PFSK-1 (cell line): ENCODE data around the gene SBF1. TPM values are rescaled to one million over a fixed set of nuclear protein-coding genes. Genes with fewer than 3 reads are reported as not detected.

Experiments used
- FOXP2 ChIP-seq: optimal IDR thresholded peaks from 2 replicates; pipeline ENCODE3; 2011; ENCODE audit warnings: borderline replicate concordance, control low read depth, inconsistent platforms; ENCODE audit not compliant: insufficient read depth; ENCODE audit errors: extremely low read length, extremely low read depth
- POLR2AphosphoS5 ChIP-seq: IDR thresholded peaks from 2 replicates; pipeline ENCODE4 v1.6.1; 2012; ENCODE audit warnings: low read depth, mild to moderate bottlenecking, control low read depth, low read length, moderate library complexity
- SIN3A ChIP-seq: IDR thresholded peaks from 2 replicates; pipeline ENCODE4 v1.6.1; 2012; ENCODE audit warnings: mild to moderate bottlenecking, low read length, moderate library complexity, borderline replicate concordance; ENCODE audit not compliant: insufficient read depth
- TAF1 ChIP-seq: IDR thresholded peaks from 2 replicates; pipeline ENCODE4 v1.6.1; 2012; ENCODE audit warnings: low read length, control low read depth, borderline replicate concordance; ENCODE audit not compliant: insufficient read depth
- polyA plus RNA-seq: library from polyadenylated mRNA; unstranded; fragments of >200 nt; gene quantifications from one replicate; pipeline ENCODE4 v1.2.1, GENCODE V29; 2012; ENCODE audit warnings: low read depth, missing spikeins; ENCODE audit not compliant: insufficient read length
- TF ChIP-seq, protein P1 (sequence below), 2 experiments: IDR thresholded peaks; 2 replicates each; pipeline versions ENCODE4 v1.6.1 to v1.8.0; 2011 to 2012; ENCODE audit warnings: low read depth in 2 of 2, low read length in 2 of 2, control low read depth in 1 of 2, inconsistent platforms in 1 of 2, mild to moderate bottlenecking in 1 of 2, moderate library complexity in 1 of 2; ENCODE audit not compliant: insufficient read depth in 1 of 2

The SBF1 gene, protein sequence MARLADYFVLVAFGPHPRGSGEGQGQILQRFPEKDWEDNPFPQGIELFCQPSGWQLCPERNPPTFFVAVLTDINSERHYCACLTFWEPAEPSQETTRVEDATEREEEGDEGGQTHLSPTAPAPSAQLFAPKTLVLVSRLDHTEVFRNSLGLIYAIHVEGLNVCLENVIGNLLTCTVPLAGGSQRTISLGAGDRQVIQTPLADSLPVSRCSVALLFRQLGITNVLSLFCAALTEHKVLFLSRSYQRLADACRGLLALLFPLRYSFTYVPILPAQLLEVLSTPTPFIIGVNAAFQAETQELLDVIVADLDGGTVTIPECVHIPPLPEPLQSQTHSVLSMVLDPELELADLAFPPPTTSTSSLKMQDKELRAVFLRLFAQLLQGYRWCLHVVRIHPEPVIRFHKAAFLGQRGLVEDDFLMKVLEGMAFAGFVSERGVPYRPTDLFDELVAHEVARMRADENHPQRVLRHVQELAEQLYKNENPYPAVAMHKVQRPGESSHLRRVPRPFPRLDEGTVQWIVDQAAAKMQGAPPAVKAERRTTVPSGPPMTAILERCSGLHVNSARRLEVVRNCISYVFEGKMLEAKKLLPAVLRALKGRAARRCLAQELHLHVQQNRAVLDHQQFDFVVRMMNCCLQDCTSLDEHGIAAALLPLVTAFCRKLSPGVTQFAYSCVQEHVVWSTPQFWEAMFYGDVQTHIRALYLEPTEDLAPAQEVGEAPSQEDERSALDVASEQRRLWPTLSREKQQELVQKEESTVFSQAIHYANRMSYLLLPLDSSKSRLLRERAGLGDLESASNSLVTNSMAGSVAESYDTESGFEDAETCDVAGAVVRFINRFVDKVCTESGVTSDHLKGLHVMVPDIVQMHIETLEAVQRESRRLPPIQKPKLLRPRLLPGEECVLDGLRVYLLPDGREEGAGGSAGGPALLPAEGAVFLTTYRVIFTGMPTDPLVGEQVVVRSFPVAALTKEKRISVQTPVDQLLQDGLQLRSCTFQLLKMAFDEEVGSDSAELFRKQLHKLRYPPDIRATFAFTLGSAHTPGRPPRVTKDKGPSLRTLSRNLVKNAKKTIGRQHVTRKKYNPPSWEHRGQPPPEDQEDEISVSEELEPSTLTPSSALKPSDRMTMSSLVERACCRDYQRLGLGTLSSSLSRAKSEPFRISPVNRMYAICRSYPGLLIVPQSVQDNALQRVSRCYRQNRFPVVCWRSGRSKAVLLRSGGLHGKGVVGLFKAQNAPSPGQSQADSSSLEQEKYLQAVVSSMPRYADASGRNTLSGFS (N-terminal part only)
- 77.8 TPM for polyA plus RNA-seq

DNA sequence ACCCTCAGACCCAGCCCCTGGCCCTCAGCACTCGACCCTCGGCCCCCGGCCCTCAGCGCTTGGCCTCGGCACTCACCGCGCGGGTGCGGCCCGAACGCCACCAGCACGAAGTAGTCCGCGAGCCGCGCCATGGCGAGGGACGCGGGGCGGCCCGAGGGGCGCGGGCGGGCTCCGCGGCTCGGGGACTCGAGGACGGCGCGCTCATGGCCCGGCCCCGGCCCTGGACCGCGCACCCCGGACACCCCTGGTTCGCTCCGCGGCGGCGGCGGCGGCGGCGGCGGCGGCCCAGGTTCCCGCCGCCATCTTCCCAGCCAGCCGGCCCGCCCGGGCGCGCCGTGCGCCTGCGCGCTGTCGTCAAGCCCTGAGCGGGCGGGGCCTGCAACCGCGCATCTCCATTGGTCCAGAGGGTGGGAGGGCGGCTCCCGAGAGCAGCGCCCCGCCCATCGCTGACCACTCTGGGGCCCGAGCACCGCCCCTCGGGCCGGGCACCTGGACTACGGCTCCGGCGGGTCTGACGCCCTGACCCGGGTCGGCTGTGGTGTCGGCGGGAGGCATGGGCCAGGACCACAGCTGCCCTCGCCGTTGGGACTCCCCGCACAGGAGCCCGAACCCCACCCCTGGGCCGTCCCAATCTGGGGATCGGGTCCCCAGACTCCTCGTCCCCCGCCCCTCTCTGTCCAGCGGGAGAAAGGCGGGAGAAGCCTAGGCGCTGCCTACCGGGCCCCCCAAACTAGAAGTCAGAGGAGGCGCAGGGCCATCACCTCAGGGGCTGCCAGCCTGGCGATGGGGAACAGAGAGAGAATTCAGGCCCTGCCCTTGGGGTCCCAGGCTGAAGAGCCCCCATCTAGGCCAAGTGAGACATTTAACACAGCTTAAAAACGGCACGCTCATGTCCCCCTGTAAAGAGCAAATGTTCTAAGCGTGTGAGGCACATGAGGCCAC is at the start of gene SBF1:
SBF1 (minus strand) TSS at position 326 of the 942 bp plus-strand sequence; CDS start at position 131, 195 bp downstream.
- TF ChIP-seq, protein P1, sequence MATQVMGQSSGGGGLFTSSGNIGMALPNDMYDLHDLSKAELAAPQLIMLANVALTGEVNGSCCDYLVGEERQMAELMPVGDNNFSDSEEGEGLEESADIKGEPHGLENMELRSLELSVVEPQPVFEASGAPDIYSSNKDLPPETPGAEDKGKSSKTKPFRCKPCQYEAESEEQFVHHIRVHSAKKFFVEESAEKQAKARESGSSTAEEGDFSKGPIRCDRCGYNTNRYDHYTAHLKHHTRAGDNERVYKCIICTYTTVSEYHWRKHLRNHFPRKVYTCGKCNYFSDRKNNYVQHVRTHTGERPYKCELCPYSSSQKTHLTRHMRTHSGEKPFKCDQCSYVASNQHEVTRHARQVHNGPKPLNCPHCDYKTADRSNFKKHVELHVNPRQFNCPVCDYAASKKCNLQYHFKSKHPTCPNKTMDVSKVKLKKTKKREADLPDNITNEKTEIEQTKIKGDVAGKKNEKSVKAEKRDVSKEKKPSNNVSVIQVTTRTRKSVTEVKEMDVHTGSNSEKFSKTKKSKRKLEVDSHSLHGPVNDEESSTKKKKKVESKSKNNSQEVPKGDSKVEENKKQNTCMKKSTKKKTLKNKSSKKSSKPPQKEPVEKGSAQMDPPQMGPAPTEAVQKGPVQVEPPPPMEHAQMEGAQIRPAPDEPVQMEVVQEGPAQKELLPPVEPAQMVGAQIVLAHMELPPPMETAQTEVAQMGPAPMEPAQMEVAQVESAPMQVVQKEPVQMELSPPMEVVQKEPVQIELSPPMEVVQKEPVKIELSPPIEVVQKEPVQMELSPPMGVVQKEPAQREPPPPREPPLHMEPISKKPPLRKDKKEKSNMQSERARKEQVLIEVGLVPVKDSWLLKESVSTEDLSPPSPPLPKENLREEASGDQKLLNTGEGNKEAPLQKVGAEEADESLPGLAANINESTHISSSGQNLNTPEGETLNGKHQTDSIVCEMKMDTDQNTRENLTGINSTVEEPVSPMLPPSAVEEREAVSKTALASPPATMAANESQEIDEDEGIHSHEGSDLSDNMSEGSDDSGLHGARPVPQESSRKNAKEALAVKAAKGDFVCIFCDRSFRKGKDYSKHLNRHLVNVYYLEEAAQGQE (IDR thresholded peaks at IDR 0.05; ENCODE audit: insufficient read depth in 1 of 2, low read depth in 2 of 2, low read length in 2 of 2): no peak
- peak; percentile 78 for TF ChIP-seq FOXP2
- TF ChIP-seq POLR2AphosphoS5: peak; percentile 66; the same call in 1 of the 2 replicates
- no peak for TF ChIP-seq SIN3A

DNA sequence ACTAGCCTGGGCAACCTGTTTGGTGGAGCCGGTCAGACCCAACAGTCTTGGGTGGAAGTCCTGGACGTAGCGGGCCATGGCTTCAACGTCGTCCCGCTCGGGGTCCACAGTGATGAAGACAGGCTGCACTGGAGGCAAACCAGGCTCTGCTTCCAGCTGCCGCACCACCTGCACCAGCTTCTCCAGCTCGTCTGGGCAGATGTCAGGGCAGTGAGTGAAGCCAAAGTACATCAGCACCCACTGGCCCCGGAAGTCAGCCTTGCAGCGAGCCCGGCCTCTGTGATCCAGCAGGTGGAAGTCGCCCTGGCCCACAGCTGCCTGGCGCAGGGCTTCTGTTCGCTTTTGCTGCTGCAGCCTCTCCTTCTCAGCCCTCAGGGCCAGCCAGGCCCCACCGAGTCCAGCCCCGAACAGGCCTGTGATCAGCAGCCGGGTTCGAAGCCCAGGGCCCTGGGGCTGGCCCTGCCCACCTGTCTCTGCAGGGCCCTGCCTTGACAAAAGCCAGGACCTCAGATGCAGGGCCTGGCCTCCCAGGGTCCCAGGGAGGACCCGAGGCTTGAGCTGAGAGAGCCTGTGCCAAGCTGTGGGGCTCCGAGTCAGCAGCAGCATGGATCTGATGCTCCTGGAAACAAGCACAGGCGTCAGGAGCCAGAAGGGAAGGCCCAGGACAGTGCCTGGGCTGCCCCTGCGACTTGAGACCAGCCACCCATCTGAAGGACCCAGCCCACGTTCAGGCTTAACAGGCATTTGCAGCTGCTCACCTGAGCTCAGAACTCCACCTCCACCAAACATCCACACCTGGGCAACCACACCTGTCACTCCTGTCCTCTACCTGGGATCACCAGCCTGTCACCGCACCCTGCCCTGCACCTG is 49.2 kb upstream of the SBF1 start:
- TF ChIP-seq SIN3A (no peak), POLR2AphosphoS5 (no peak)

DNA sequence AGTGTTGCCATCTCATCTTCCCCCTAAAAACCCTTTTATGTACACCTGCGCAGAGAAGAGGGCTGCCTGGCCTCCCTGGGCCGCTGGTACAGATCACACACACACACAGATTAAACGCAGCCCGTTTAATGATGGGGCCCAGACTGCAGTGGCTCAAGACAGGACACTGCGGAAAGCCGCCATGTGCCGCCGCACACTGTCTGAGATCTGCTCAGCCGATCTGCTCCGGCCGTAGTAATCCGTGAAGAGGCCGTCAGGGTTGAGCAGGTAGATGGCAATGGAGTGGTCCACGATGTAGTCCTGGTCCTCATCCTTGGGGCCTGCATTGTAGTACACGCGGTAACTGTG is 48.6 kb upstream of the SBF1 start:
- TF ChIP-seq SIN3A (no peak), FOXP2 (no peak), POLR2AphosphoS5 (no peak), TAF1 (no peak)
- TF ChIP-seq, protein P1 (IDR thresholded peaks at IDR 0.05; ENCODE audit: insufficient read depth in 1 of 2, low read depth in 2 of 2, low read length in 2 of 2): no peak

DNA sequence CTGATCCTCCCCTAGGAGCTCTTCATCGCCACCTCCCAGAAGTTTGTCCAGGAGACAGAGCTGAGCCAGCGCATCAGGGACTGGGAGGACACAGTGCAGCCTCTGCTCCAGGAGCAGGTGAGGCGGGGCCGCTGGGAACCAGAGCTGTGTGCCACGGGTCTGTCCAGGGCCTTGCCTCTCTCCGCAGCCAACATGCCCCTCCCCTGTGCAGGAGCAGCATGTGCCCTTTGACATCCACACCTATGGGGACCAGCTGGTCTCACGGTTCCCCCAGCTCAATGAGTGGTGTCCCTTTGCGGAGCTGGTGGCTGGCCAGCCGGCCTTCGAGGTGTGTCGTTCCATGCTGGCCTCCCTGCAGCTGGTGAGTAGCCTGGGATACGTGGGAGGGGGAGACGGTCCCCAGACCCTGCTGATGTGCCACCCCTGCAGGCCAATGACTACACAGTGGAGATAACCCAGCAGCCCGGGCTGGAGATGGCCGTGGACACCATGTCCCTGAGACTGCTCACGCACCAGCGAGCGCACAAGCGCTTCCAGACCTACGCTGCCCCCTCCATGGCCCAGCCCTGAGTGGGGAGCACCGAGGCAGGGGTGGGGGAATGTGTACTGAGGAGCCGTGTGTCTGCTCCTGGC is 48.1 kb upstream of the SBF1 start:
- TF ChIP-seq POLR2AphosphoS5 (no peak), FOXP2 (no peak), TAF1 (no peak), SIN3A (no peak)
- TF ChIP-seq, protein P1 (IDR thresholded peaks at IDR 0.05; ENCODE audit: insufficient read depth in 1 of 2, low read depth in 2 of 2, low read length in 2 of 2): no peak
